Naive B cell (primary cell): Measurements from ENCODE around the gene SPTBN1. TPM values are rescaled to one million over a fixed set of nuclear protein-coding genes. Genes with fewer than 3 reads are reported as not detected.

Experiments used
- ATAC-seq, 2 donors: fragments of 150-1000 bp; cut with Tn5 transposase; 2 replicates each; pipeline ENCODE4 v1.10.0; 2021; ENCODE audit warnings: low read depth in 2 of 2, mild to moderate bottlenecking in 2 of 2, moderate library complexity in 2 of 2
- DNase-seq: peaks from one replicate; pipeline ENCODE4 v3.0.0; 2022
- H3K27ac Mint-ChIP-seq, 6 donors: one replicate each; pipeline ENCODE4 v1.8.0; 2020 to 2022; ENCODE audit warnings: mild to moderate bottlenecking in 6 of 6, mixed read lengths in 6 of 6, moderate library complexity in 5 of 6, inconsistent platforms in 2 of 6
- H3K27me3 Mint-ChIP-seq, 3 donors: one replicate each; pipeline ENCODE4 v1.8.0; 2021 to 2022; ENCODE audit warnings: mixed read lengths in 3 of 3, mild to moderate bottlenecking in 1 of 3
- H3K36me3 Mint-ChIP-seq, 2 donors: one replicate each; pipeline ENCODE4 v1.8.0; 2020 to 2022; ENCODE audit warnings: mixed read lengths in 2 of 2, inconsistent platforms in 1 of 2, mild to moderate bottlenecking in 1 of 2
- H3K4me1 Mint-ChIP-seq, 3 donors: one replicate each; pipeline ENCODE4 v1.8.0; 2020 to 2022; ENCODE audit warnings: mixed read lengths in 3 of 3, inconsistent platforms in 1 of 3, mild to moderate bottlenecking in 1 of 3, moderate library complexity in 1 of 3
- H3K4me3 Mint-ChIP-seq, 8 donors: one replicate each; pipeline ENCODE4 v1.8.0; 2020 to 2022; ENCODE audit warnings: mild to moderate bottlenecking in 8 of 8, mixed read lengths in 8 of 8, moderate library complexity in 8 of 8, inconsistent platforms in 2 of 8
- H3K9me3 Mint-ChIP-seq, 7 donors: one replicate each; pipeline ENCODE4 v1.8.0; 2020 to 2022; ENCODE audit warnings: mixed read lengths in 7 of 7, mild to moderate bottlenecking in 5 of 7, inconsistent platforms in 2 of 7, moderate library complexity in 1 of 7
- polyA plus RNA-seq, 6 donors: library from polyadenylated mRNA; unstranded; fragments of 300-500 nt; fragmentation: Illumina TruSeq; gene quantifications; one replicate each; pipeline ENCODE4 v1.2.3, GENCODE V29; 2021; ENCODE audit warnings: low read depth in 6 of 6

Gene SPTBN1
- polyA plus RNA-seq, 6 donors from 2014 or later: 4.1 to 72.6 (median 24.2) TPM

DNA sequence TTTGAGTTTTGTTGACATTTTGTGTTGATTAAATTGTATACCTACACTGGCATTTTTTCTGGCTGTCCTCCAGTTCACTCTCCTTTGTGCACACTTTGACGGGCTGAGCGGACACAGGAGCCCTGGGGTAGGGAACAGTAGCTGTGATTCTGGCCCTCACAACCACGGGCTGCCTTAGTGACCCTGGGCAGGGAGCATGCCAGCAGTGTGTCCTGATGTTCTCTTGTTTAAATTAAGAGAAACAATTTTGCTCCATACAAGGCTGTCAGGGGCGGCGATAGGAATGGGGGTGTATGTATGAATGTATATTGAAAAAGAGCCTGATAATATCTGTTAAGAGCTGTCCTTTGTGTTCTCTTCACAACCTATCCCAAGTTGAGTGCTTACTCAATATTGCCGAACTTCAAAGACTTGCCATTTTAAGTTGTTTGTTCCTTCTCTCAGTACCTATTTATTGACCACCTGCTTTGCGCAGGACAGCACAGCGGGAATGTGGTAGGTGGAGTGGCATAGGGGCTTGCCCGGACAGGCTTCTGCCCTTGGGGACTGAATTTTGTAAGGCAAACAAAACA lies 163.6 kb downstream of the SPTBN1 start:
- H3K4me1 Mint-ChIP-seq: peaks cover 23 to 32% (median 26%) of the 10 kb centered on the region in 3 donors
- H3K9me3 Mint-ChIP-seq: no peaks in the 10 kb centered on the region
- peaks cover 43 to 57% of the 10 kb centered on the region in 2 donors for H3K36me3 Mint-ChIP-seq
- H3K27ac Mint-ChIP-seq: peak overlapping the region; percentile 30 to 83 (median 46)
- no peak for ATAC-seq
- no peak overlapping the region for H3K4me3 Mint-ChIP-seq
- no peak for DNase-seq
- H3K27me3 Mint-ChIP-seq: no peaks in the 10 kb centered on the region

DNA sequence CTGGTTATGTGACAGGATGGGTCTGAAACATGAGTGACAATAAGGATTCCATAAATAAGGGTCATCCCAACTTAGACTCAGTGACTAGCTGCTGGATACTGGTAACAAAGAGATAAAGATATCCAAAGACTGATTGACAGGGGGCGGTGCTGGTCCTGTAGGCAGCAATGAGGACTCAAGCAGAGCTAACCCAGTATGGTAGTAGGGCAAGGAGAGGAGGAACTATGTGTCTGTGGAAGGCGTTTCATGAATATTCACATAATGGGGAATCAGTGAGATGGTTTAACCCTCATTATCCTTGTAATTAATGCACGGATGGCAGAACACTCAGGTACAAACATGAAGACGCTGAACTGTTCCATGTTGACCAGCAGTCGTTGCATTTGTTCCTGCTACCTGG lies 164.8 kb downstream of the SPTBN1 start:
- Mint-ChIP-seq H3K27ac (peak overlapping the region in 2 of 6 donors; percentile 59 to 77), H3K36me3 (peaks cover 43 to 57% of the 10 kb centered on the region in 2 donors), H3K4me1 (peaks cover 23 to 28% (median 26%) of the 10 kb centered on the region in 3 donors), H3K9me3 (no peaks in the 10 kb centered on the region), H3K27me3 (no peaks in the 10 kb centered on the region), H3K4me3 (no peak overlapping the region)
- ATAC-seq (no peak), DNase-seq (no peak)

DNA sequence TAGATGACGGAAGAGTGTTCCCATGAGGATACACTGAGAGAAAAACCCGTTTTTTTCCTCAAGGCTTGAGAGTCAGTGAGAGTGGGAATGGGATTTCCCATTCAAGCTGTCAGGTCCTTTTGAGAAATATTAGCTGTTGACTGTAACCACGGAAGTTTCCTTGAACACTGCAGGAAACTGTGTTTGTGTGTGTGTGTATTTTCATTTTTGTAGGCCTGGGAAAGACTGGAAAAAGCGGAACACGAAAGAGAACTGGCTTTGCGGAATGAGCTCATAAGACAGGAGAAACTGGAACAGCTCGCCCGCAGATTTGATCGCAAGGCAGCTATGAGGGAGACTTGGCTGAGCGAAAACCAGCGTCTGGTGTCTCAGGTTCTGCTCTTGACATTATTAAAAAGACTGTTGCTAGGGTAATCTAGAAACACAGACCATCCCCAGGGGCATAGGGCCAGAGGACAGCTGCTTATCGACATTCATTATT lies 168.5 kb downstream of the SPTBN1 start:
- no peaks in the 10 kb centered on the region for H3K27me3 Mint-ChIP-seq
- H3K27ac Mint-ChIP-seq: peak overlapping the region in 1 of 6 donors; percentile 59
- no peak overlapping the region for H3K4me3 Mint-ChIP-seq
- H3K36me3 Mint-ChIP-seq: peaks cover 40 to 55% of the 10 kb centered on the region in 2 donors
- ATAC-seq (no peak), DNase-seq (no peak)
- no peaks in the 10 kb centered on the region for H3K9me3 Mint-ChIP-seq
- peaks cover 23 to 32% (median 28%) of the 10 kb centered on the region in 3 donors for H3K4me1 Mint-ChIP-seq

DNA sequence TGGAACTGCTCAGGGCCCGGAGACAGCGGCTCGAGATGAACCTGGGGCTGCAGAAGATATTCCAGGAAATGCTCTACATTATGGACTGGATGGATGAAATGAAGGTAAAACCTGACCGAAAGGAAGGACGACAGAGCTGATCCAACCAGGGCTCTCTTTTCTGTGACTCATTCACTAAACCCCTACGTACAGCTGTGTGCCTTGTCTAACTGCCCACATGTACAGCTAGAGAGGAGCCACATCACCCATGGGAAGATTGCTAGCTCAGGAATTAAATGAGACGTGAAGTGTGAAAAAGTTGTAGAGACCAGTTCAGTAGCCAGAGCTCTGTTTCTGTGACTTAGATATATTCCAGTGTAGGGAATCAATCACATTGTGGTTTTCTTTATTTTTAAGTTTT lies 170.0 kb downstream of the SPTBN1 start:
- Mint-ChIP-seq H3K4me1 (peaks cover 16 to 20% (median 16%) of the 10 kb centered on the region in 3 donors), H3K4me3 (no peak overlapping the region), H3K9me3 (no peaks in the 10 kb centered on the region), H3K36me3 (peaks cover 35 to 47% of the 10 kb centered on the region in 2 donors), H3K27me3 (no peaks in the 10 kb centered on the region), H3K27ac (peak overlapping the region in 4 of 6 donors; percentile 35 to 87 (median 70))
- ATAC-seq: no peak
- DNase-seq: no peak

DNA sequence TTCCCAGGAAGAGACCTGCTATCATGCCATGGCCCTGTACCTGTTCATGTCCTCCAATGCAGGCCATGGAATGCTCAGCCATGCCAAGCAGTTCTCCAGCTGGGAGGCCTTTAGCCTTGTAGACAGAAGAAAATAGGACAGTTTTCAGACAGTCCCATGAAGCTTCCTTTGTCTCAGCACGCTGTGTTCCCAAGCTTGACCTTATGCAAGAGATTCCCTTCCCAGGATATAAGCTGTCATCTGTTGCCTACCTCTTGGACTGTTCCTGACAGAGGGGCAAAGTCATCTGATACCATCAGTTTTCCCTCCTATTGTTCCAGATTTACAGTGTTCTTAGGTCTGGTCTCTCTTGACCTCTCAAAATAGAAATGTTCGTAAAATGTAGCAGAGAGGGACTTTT lies 170.8 kb downstream of the SPTBN1 start:
- ATAC-seq (no peak), DNase-seq (no peak)
- peaks cover 16 to 20% (median 16%) of the 10 kb centered on the region in 3 donors for H3K4me1 Mint-ChIP-seq
- H3K27me3 Mint-ChIP-seq: no peaks in the 10 kb centered on the region
- H3K9me3 Mint-ChIP-seq: no peaks in the 10 kb centered on the region
- H3K27ac Mint-ChIP-seq: peak overlapping the region in 3 of 6 donors; percentile 12 to 83 (median 32)
- H3K36me3 Mint-ChIP-seq: peaks cover 36 to 45% of the 10 kb centered on the region in 2 donors
- no peak overlapping the region for H3K4me3 Mint-ChIP-seq

DNA sequence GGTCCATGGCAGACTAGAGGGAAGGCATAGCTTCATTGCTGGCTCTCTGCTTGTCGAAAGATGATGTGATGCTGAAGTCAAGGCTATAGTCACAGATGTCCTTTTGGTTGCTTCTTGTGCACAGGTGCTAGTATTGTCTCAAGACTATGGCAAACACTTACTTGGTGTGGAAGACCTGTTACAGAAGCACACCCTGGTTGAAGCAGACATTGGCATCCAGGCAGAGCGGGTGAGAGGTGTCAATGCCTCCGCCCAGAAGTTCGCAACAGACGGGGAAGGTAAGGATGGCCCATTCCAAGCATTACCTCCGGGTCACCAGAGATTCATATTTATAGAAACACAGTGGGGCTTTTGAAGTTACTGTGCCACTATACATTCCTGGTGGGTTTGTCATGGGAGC lies 171.8 kb downstream of the SPTBN1 start:
- Mint-ChIP-seq H3K9me3 (no peaks in the 10 kb centered on the region), H3K27me3 (no peaks in the 10 kb centered on the region), H3K4me1 (peaks cover 19 to 28% (median 19%) of the 10 kb centered on the region in 3 donors), H3K36me3 (peaks cover 36 to 41% of the 10 kb centered on the region in 2 donors), H3K4me3 (no peak overlapping the region), H3K27ac (peak overlapping the region in 4 of 6 donors; percentile 12 to 90 (median 42))
- no peak for DNase-seq
- ATAC-seq: no peak

DNA sequence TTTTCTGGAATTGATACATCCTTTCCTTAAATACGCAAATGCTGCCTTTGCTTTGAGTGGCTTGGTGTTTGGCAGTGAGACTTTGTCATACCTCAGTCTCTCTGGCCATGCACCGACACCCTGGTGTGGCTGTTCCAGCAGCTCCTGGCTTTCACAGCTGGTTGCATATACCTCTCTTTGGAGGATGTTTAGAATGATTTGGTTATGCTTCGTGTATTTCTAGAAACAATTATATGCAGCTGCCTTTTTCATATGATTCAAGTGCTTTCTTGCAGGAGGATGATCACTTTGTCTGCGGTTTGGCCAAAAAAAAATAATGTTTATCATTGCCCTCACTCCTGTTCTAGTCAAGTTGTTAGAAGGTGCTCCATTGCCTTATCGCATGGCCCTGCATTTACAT lies 172.3 kb downstream of the SPTBN1 start:
- DNase-seq: no peak
- Mint-ChIP-seq H3K9me3 (no peaks in the 10 kb centered on the region), H3K36me3 (peaks cover 36 to 39% of the 10 kb centered on the region in 2 donors), H3K4me1 (peaks cover 19 to 32% (median 23%) of the 10 kb centered on the region in 3 donors), H3K27ac (peak overlapping the region in 4 of 6 donors; percentile 12 to 54 (median 28)), H3K4me3 (peak overlapping the region in 1 of 8 donors; percentile 47), H3K27me3 (no peaks in the 10 kb centered on the region)
- ATAC-seq: no peak

DNA sequence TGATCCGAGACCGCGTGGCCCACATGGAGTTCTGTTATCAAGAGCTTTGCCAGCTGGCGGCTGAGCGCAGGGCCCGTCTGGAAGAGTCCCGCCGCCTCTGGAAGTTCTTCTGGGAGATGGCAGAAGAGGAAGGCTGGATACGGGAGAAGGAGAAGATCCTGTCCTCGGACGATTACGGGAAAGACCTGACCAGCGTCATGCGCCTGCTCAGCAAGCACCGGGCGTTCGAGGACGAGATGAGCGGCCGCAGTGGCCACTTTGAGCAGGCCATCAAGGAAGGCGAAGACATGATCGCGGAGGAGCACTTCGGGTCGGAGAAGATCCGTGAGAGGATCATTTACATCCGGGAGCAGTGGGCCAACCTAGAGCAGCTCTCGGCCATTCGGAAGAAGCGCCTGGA lies 172.8 kb downstream of the SPTBN1 start:
- peak overlapping the region in 2 of 6 donors; percentile 42 to 53 for H3K27ac Mint-ChIP-seq
- H3K4me3 Mint-ChIP-seq: peak overlapping the region in 2 of 8 donors; percentile 14 to 49
- no peak for DNase-seq
- H3K9me3 Mint-ChIP-seq: no peaks in the 10 kb centered on the region
- H3K4me1 Mint-ChIP-seq: peaks cover 20 to 38% (median 29%) of the 10 kb centered on the region in 3 donors
- no peaks in the 10 kb centered on the region for H3K27me3 Mint-ChIP-seq
- peaks cover 36% of the 10 kb centered on the region in 2 donors for H3K36me3 Mint-ChIP-seq
- no peak for ATAC-seq

DNA sequence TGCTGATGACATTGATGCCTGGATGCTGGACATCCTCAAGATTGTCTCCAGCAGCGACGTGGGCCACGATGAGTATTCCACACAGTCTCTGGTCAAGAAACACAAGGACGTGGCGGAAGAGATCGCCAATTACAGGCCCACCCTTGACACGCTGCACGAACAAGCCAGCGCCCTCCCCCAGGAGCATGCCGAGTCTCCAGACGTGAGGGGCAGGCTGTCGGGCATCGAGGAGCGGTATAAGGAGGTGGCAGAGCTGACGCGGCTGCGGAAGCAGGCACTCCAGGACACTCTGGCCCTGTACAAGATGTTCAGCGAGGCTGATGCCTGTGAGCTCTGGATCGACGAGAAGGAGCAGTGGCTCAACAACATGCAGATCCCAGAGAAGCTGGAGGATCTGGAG lies 173.3 kb downstream of the SPTBN1 start:
- Mint-ChIP-seq H3K4me1 (peaks cover 24 to 42% (median 33%) of the 10 kb centered on the region in 3 donors), H3K27me3 (no peaks in the 10 kb centered on the region), H3K4me3 (no peak overlapping the region), H3K36me3 (peaks cover 36% of the 10 kb centered on the region in 2 donors), H3K27ac (no peak overlapping the region), H3K9me3 (no peaks in the 10 kb centered on the region)
- no peak for DNase-seq
- no peak for ATAC-seq

DNA sequence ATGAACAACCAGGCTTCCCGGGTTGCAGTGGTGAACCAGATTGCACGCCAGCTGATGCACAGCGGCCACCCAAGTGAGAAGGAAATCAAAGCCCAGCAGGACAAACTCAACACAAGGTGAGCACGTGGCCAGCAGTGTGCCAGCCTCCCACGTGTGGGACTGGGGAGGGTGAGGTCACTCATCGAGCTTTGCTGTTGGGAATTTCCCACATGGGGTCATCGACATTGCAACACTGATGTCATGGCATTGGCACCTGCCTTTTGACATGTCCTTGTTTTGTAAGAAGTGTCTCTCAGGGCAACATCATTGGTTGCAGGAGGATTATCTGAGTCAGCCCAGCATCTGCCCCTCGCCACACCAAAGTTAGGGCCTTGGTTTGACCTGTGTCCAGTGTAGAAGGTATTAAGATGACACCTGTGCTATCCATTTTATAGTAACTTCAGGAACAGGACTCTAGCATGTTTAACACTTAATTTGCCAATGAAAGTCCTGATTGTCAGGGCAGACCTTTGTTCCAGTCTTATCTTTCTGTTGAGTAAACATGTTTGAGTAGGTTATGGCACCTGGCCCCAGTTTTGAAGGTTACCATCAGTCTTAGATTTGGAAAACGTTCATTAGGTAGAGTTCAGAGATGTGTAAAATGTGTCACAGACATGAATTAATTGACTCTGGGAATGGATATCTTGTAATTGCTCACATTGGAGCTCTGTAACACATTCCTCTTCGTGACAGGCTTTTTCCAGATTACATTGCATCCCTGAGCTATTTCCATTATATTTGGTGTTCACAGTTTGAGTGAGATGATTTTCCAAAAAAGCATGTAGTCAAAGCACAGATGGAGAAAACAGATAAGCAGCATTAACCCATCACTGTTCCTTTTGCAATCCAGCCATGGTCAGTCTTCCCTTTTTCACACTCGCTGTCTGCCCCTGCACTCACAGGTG lies 174.1 kb downstream of the SPTBN1 start:
- DNase-seq (no peak), ATAC-seq (peak; percentile 38 to 48)
- Mint-ChIP-seq H3K4me1 (peaks cover 29 to 50% (median 41%) of the 10 kb centered on the region in 3 donors), H3K4me3 (no peak overlapping the region), H3K36me3 (peaks cover 36 to 37% of the 10 kb centered on the region in 2 donors), H3K9me3 (no peaks in the 10 kb centered on the region), H3K27me3 (no peaks in the 10 kb centered on the region), H3K27ac (peak overlapping the region in 2 of 6 donors; percentile 36 to 59)

DNA sequence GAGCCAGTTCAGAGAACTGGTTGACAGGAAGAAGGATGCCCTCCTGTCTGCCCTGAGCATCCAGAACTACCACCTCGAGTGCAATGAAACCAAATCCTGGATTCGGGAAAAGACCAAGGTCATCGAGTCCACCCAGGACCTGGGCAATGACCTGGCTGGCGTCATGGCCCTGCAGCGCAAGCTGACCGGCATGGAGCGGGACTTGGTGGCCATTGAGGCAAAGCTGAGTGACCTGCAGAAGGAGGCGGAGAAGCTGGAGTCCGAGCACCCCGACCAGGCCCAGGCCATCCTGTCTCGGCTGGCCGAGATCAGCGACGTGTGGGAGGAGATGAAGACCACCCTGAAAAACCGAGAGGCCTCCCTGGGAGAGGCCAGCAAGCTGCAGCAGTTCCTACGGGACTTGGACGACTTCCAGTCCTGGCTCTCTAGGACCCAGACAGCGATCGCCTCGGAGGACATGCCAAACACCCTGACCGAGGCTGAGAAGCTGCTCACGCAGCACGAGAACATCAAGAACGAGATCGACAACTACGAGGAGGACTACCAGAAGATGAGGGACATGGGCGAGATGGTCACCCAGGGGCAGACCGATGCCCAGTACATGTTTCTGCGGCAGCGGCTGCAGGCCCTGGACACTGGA lies 174.9 kb downstream of the SPTBN1 start:
- H3K4me1 Mint-ChIP-seq: peaks cover 34 to 55% (median 45%) of the 10 kb centered on the region in 3 donors
- DNase-seq (no peak), ATAC-seq (no peak)
- H3K27me3 Mint-ChIP-seq: no peaks in the 10 kb centered on the region
- no peaks in the 10 kb centered on the region for H3K9me3 Mint-ChIP-seq
- H3K4me3 Mint-ChIP-seq: no peak overlapping the region
- H3K36me3 Mint-ChIP-seq: peaks cover 34 to 38% of the 10 kb centered on the region in 2 donors
- H3K27ac Mint-ChIP-seq: peak overlapping the region in 3 of 6 donors; percentile 31 to 87 (median 59)

DNA sequence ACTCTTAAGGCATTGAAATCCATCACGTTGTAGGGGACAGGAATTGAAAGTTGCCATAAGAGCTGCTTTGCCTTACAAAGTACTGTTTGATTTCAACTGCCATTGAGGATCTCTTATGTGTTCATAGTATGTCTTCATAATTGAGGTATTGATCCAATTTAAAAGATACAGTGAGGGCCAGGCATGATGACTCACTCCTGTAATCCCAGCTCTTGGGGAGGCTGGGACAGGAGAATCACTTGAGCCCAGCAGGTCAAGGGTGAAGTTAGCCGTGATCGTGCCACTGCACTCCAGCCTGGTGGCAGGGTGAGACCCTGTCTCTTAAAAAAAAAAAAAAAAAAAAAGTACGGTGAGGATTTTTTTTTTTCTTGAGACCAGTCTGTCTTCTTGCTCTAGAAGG lies 175.6 kb downstream of the SPTBN1 start:
- Mint-ChIP-seq H3K36me3 (peaks cover 26 to 34% of the 10 kb centered on the region in 2 donors), H3K27me3 (no peaks in the 10 kb centered on the region), H3K4me3 (no peak overlapping the region)

More for the DNA sequence above, 175.6 kb downstream of the SPTBN1 start:
- Mint-ChIP-seq H3K4me1 (peaks cover 34 to 49% (median 43%) of the 10 kb centered on the region in 3 donors), H3K9me3 (no peaks in the 10 kb centered on the region), H3K27ac (peak overlapping the region in 2 of 6 donors; percentile 31 to 90)
- ATAC-seq (no peak), DNase-seq (no peak)
